Upper lobe of left lung (tissue), 6 donors: Measurements from ENCODE around the gene TMEM183A. TPM values are rescaled to one million over a fixed set of nuclear protein-coding genes. Genes with fewer than 3 reads are reported as not detected.
A peak's percentile ranks its signal among the peaks of the same experiment; 100 is the strongest.

Experiments
- ATAC-seq, 2 donors: fragments of 200-7000 bp; cut with Tn5 transposase; one replicate each; pipeline ENCODE4 v1.9.1; 2022; ENCODE audit warnings: mild to moderate bottlenecking in 2 of 2, moderate library complexity in 2 of 2; ENCODE audit not compliant: low FRiP score in 2 of 2
- DNase-seq, 2 donors: peaks; one replicate each; pipeline ENCODE4 v3.0.0-alpha.2; 2019 to 2020
- H3K27ac ChIP-seq, 4 donors: fragments of 200-600 bp; sonication (generic); one replicate each; pipeline ENCODE4 v1.5.1; 2016 to 2019
- H3K27me3 ChIP-seq, 4 donors: fragments of 200-600 bp; sonication (generic); one replicate each; pipeline ENCODE4 v1.5.1; 2017 to 2019
- H3K36me3 ChIP-seq, 4 donors: fragments of 200-600 bp; sonication (generic); one replicate each; pipeline ENCODE4 v1.5.1; 2016 to 2019
- H3K4me1 ChIP-seq, 4 donors: fragments of 200-600 bp; sonication (generic); one replicate each; pipeline ENCODE4 v1.5.1; 2018 to 2019
- H3K4me3 ChIP-seq, 4 donors: fragments of 200-600 bp; sonication (generic); one replicate each; pipeline ENCODE4 v1.5.1; 2017 to 2019; ENCODE audit warnings: mild to moderate bottlenecking in 2 of 4, moderate library complexity in 1 of 4
- H3K9me3 ChIP-seq, 4 donors: fragments of 200-600 bp; sonication (generic); one replicate each; pipeline ENCODE4 v1.5.1; 2018 to 2019
- CTCF ChIP-seq, 6 experiments: fragments of 450-650 bp in 4 of 6; fragments of 200-600 bp in 2 of 6; sonication (generic) in 2 of 6; IDR thresholded peaks; one replicate each; pipeline ENCODE4 v1.5.1; 2016 to 2019; ENCODE audit warnings: antibody characterized with exemption in 6 of 6
- EP300 ChIP-seq, 4 donors: sonication (generic); formaldehyde crosslinking; IDR thresholded peaks; one replicate each; pipeline ENCODE4 v1.5.1; 2017; ENCODE audit warnings: antibody characterized with exemption in 4 of 4, control low read depth in 2 of 4
- POLR2A ChIP-seq, 4 donors: fragments of 450-650 bp; IDR thresholded peaks; one replicate each; pipeline ENCODE4 v1.5.1; 2016 to 2017; ENCODE audit warnings: antibody characterized with exemption in 4 of 4, mild to moderate bottlenecking in 2 of 4
- POLR2AphosphoS5 ChIP-seq, 2 donors: sonication (generic); formaldehyde crosslinking; IDR thresholded peaks; one replicate each; pipeline ENCODE4 v1.5.1; 2017; ENCODE audit warnings: antibody characterized with exemption in 2 of 2
- WGBS, 2 donors: methylation state at CpG; one replicate each; pipeline ENCODE4 v1.1.5; 2017 to 2018; 5-methylcytosine and 5-hydroxymethylcytosine counted together
- total RNA-seq, 6 donors: library from RNA; depleted of rRNA in 4 of 6; stranded (reverse); fragments of >200 nt in 4 of 6; gene quantifications; one replicate each; pipeline versions ENCODE4 v1.1.0 to v1.2.1, GENCODE V29; 2016 to 2021
- donor health status: DM: no; HTN: no; CAD: no; lungs with moderate emphysema.
- donor health status: DM: no; HTN: yes; CAD: no; lungs with severe emphysema.

Gene TMEM183A
- total RNA-seq, 6 donors from 2014 or later: 45.4 to 71.9 (median 68.1) TPM

GRCh38 chr1:203054642-203055041 lies 47.5 kb downstream of the TMEM183A start:
- WGBS, 2 donors: 79 to 84% methylated on average over 5 of the region's 5 CpGs

GRCh38 chr1:203055161-203055799 lies 48.1 kb downstream of the TMEM183A start:
- Histone ChIP-seq H3K9me3 (no peaks in the 10 kb centered on the region), H3K4me3 (no peak overlapping the region), H3K27ac (no peak overlapping the region), H3K36me3 (no peaks in the 10 kb centered on the region), H3K27me3 (no peaks in the 10 kb centered on the region), H3K4me1 (peaks cover 3 to 10% (median 4%) of the 10 kb centered on the region in 4 donors)
- ATAC-seq: no peak
- DNase-seq: no peak
- TF ChIP-seq POLR2AphosphoS5 (IDR thresholded peaks at IDR 0.05) (no peak), CTCF (IDR thresholded peaks at IDR 0.05) (no peak), EP300 (IDR thresholded peaks at IDR 0.05) (no peak), POLR2A (IDR thresholded peaks at IDR 0.05) (no peak)
- 88 to 92% methylated on average over 17 to 24 of the region's 24 CpGs for WGBS, 2 donors

More at GRCh38 chr1:203054642-203055041, 47.5 kb downstream of the TMEM183A start:
- Histone ChIP-seq H3K9me3 (no peaks in the 10 kb centered on the region), H3K4me3 (no peak overlapping the region), H3K36me3 (no peaks in the 10 kb centered on the region), H3K27ac (no peak overlapping the region), H3K27me3 (no peaks in the 10 kb centered on the region), H3K4me1 (peaks cover 3 to 10% (median 4%) of the 10 kb centered on the region in 4 donors)
- DNase-seq (no peak), ATAC-seq (no peak)
- TF ChIP-seq POLR2AphosphoS5 (IDR thresholded peaks at IDR 0.05): no peak
- no peak for TF ChIP-seq POLR2A (IDR thresholded peaks at IDR 0.05)
- no peak for TF ChIP-seq EP300 (IDR thresholded peaks at IDR 0.05)
- TF ChIP-seq CTCF (IDR thresholded peaks at IDR 0.05): no peak

DNA sequence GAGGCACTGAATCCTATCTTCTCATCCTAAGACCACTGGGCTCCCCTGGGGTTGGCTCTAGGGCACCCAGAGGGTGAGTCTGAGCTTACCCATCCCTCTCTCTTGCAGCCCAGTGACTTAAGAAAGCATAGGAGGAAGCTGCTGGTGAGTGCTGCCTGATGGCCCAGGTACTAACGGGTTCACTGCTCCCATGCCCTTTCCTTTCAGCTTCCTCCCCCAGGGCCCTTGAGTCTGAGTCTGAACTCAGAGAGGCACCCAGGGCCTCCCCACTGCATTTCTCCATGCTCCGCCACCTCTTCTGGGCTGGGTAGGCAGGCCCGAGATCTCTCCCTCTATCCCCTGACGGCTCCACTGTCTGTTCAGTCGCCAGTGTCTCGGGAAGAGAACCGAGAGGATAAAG lies 48.8 kb downstream of the TMEM183A start:
- H3K9me3 ChIP-seq: no peaks in the 10 kb centered on the region
- WGBS, 2 donors: 80 to 95% methylated on average over 7 of the region's 7 CpGs
- no peaks in the 10 kb centered on the region for H3K27me3 ChIP-seq
- no peaks in the 10 kb centered on the region for H3K36me3 ChIP-seq
- no peak overlapping the region for H3K4me3 ChIP-seq
- no peak for TF ChIP-seq EP300 (IDR thresholded peaks at IDR 0.05)
- peaks cover 3 to 10% (median 4%) of the 10 kb centered on the region in 4 donors for H3K4me1 ChIP-seq
- ATAC-seq (no peak), DNase-seq (no peak)
- no peak overlapping the region for H3K27ac ChIP-seq

- no peak overlapping the region for H3K27ac ChIP-seq
- no peak overlapping the region for H3K4me3 ChIP-seq
- 93 to 97% methylated on average over 6 of the region's 6 CpGs for WGBS, 2 donors
- H3K27me3 ChIP-seq: no peaks in the 10 kb centered on the region
- ATAC-seq (no peak), DNase-seq (no peak)
- peaks cover 3 to 10% (median 4%) of the 10 kb centered on the region in 4 donors for H3K4me1 ChIP-seq
- H3K36me3 ChIP-seq: no peaks in the 10 kb centered on the region
- H3K9me3 ChIP-seq: no peaks in the 10 kb centered on the region
- TF ChIP-seq EP300 (IDR thresholded peaks at IDR 0.05) (no peak), POLR2A (IDR thresholded peaks at IDR 0.05) (no peak), CTCF (IDR thresholded peaks at IDR 0.05) (no peak), POLR2AphosphoS5 (IDR thresholded peaks at IDR 0.05) (no peak)
Measured at GRCh38 chr1:203056516-203056915, 49.3 kb downstream of the TMEM183A start.

- TF ChIP-seq CTCF (IDR thresholded peaks at IDR 0.05) (no peak), POLR2AphosphoS5 (IDR thresholded peaks at IDR 0.05) (no peak), POLR2A (IDR thresholded peaks at IDR 0.05) (no peak), EP300 (IDR thresholded peaks at IDR 0.05) (no peak)
- H3K4me3 ChIP-seq: no peak overlapping the region
- H3K27ac ChIP-seq: no peak overlapping the region
- DNase-seq (no peak), ATAC-seq (peak in 1 of 2 donors; percentile 44)
- H3K9me3 ChIP-seq: no peaks in the 10 kb centered on the region
- H3K36me3 ChIP-seq: no peaks in the 10 kb centered on the region
- H3K4me1 ChIP-seq: peaks cover 3 to 10% (median 4%) of the 10 kb centered on the region in 4 donors
- WGBS, 2 donors: 47 to 48% methylated on average over 8 to 10 of the region's 10 CpGs
- no peaks in the 10 kb centered on the region for H3K27me3 ChIP-seq
Measured at GRCh38 chr1:203057911-203058675, 50.9 kb downstream of the TMEM183A start.
